NCI-H1105 treated with DMSO at 0.1 percent for 48 hours (cell line): ENCODE measurements around the gene CCDC88C.
A peak's percentile ranks its signal among the peaks of the same experiment; 100 is the strongest.
"Not testable (repeated sequence)": the region's sequence is repeated elsewhere in the genome, so short reads cannot be mapped to it uniquely, and the experiment has no call there.

Source experiments
- DNase-seq: peaks from one replicate; lab custom pipeline; 2025; lab: John Stamatoyannopoulos, UW

The CCDC88C gene

GRCh38 chr14:91417120-91417982, at the start of gene CCDC88C:
Gene CCDC88C (minus strand): TSS chr14:91417820. CDS start chr14:91417690, 130 bp downstream.
- DNase-seq: peak; percentile 65

- DNase-seq: peak; percentile 87
These were observed 48.6 kb upstream of the CCDC88C start for GRCh38 chr14:91466192-91466591.

GRCh38 chr14:91464615-91465205, 47.1 kb upstream of the CCDC88C start:
- no peak for DNase-seq

GRCh38 chr14:91458612-91459011, 41.0 kb upstream of the CCDC88C start:
- DNase-seq: no peak

- DNase-seq: no peak
These were observed 38.7 kb upstream of the CCDC88C start for GRCh38 chr14:91456283-91456682.

- DNase-seq: no peak
These were observed 37.0 kb upstream of the CCDC88C start for GRCh38 chr14:91454580-91454979.

GRCh38 chr14:91454155-91454554, 36.5 kb upstream of the CCDC88C start:
- DNase-seq: no peak

- no peak for DNase-seq
These were observed 36.1 kb upstream of the CCDC88C start for GRCh38 chr14:91453744-91454143.

GRCh38 chr14:91444335-91445020, 26.9 kb upstream of the CCDC88C start:
- no peak for DNase-seq

- no peak for DNase-seq
These were observed 21.7 kb upstream of the CCDC88C start for GRCh38 chr14:91439345-91439744.

- no peak for DNase-seq
These were observed 21.2 kb upstream of the CCDC88C start for GRCh38 chr14:91438845-91439244.

GRCh38 chr14:91436266-91436665, 18.6 kb upstream of the CCDC88C start:
- DNase-seq: not testable (repeated sequence)

GRCh38 chr14:91429385-91429784, 11.8 kb upstream of the CCDC88C start:
- DNase-seq: no peak

GRCh38 chr14:91428931-91429330, 11.3 kb upstream of the CCDC88C start:
- DNase-seq: not testable (repeated sequence)

- DNase-seq: not testable (repeated sequence)
These were observed 7.9 kb upstream of the CCDC88C start for GRCh38 chr14:91425531-91425944.

GRCh38 chr14:91424813-91425530, 7.4 kb upstream of the CCDC88C start:
- DNase-seq: no peak

GRCh38 chr14:91420686-91421085, 3.1 kb upstream of the CCDC88C start:
- DNase-seq: no peak

- DNase-seq: no peak
These were observed 1.8 kb upstream of the CCDC88C start for GRCh38 chr14:91419451-91419850.

- DNase-seq: no peak
These were observed 1.4 kb upstream of the CCDC88C start for GRCh38 chr14:91419044-91419397.

GRCh38 chr14:91418387-91419043, 895 bp upstream of the CCDC88C start:
- DNase-seq: peak; percentile 69

- DNase-seq: peak; percentile 65
These were observed 365 bp upstream of the CCDC88C start for GRCh38 chr14:91417983-91418386.

GRCh38 chr14:91416744-91417119, 888 bp downstream of the CCDC88C start:
- DNase-seq: no peak
